HG03280 (cell line): ENCODE results near the gene BPGM.

Experiments
- ATAC-seq: cut with Tn5 transposase; IDR thresholded peaks from one replicate; pipeline ENCODE4 v1.9.1; 2021; ENCODE audit warnings: mild to moderate bottlenecking, moderate library complexity; ENCODE audit not compliant: unreplicated experiment

Gene BPGM

GRCh38 chr7:134714470-134715205, 68.0 kb downstream of the BPGM start:
- ATAC-seq = no peak

GRCh38 chr7:134718211-134718875, 71.7 kb downstream of the BPGM start:
- no peak for ATAC-seq

- ATAC-seq = no peak
Observed at GRCh38 chr7:134720091-134720935, 73.7 kb downstream of the BPGM start.

- no peak for ATAC-seq
Observed at GRCh38 chr7:134721171-134721570, 74.5 kb downstream of the BPGM start.

GRCh38 chr7:134722786-134723322, 76.2 kb downstream of the BPGM start:
- ATAC-seq = no peak

- ATAC-seq = no peak
Observed at GRCh38 chr7:134723892-134724291, 77.2 kb downstream of the BPGM start.

- no peak for ATAC-seq
Observed at GRCh38 chr7:134724606-134725005, 78.0 kb downstream of the BPGM start.

GRCh38 chr7:134726581-134726980, 79.9 kb downstream of the BPGM start:
- no peak for ATAC-seq

GRCh38 chr7:134727711-134728110, 81.1 kb downstream of the BPGM start:
- no peak for ATAC-seq
